Measurements from ENCODE around the gene PLEKHM3.
"Not testable (repeated sequence)": the region's sequence is repeated elsewhere in the genome, so short reads cannot be mapped to it uniquely, and the experiment has no call there.

Gene PLEKHM3

GRCh38 chr2:207949245-207949644 lies 76.1 kb downstream of the PLEKHM3 start:
- not testable (repeated sequence) for FAIRE-seq

- FAIRE-seq = no peak
Measured at GRCh38 chr2:207944979-207945600, 80.2 kb downstream of the PLEKHM3 start.

GRCh38 chr2:207944334-207944733 lies 81.0 kb downstream of the PLEKHM3 start:
- no peak for FAIRE-seq

GRCh38 chr2:207939342-207940108 lies 85.8 kb downstream of the PLEKHM3 start:
- no peak for FAIRE-seq

- FAIRE-seq = no peak
Measured at GRCh38 chr2:207938886-207939285, 86.4 kb downstream of the PLEKHM3 start.

GRCh38 chr2:207938415-207938814 lies 86.9 kb downstream of the PLEKHM3 start:
- FAIRE-seq = no peak

- FAIRE-seq = no peak
Measured at GRCh38 chr2:207937823-207938222, 87.5 kb downstream of the PLEKHM3 start.

- FAIRE-seq = no peak
Measured at GRCh38 chr2:207937253-207937652, 88.1 kb downstream of the PLEKHM3 start.

GRCh38 chr2:207936380-207936779 lies 88.9 kb downstream of the PLEKHM3 start:
- FAIRE-seq = no peak

GRCh38 chr2:207935991-207936370 lies 89.3 kb downstream of the PLEKHM3 start:
- FAIRE-seq = no peak

GRCh38 chr2:207935121-207935990 lies 90.0 kb downstream of the PLEKHM3 start:
- FAIRE-seq = no peak

GRCh38 chr2:207934720-207935119 lies 90.6 kb downstream of the PLEKHM3 start:
- FAIRE-seq = no peak

GRCh38 chr2:207933396-207934065 lies 91.8 kb downstream of the PLEKHM3 start:
- FAIRE-seq = no peak

- FAIRE-seq = no peak
Measured at GRCh38 chr2:207932106-207932505, 93.2 kb downstream of the PLEKHM3 start.

- no peak for FAIRE-seq
Measured at GRCh38 chr2:207930747-207931146, 94.6 kb downstream of the PLEKHM3 start.

- no peak for FAIRE-seq
Measured at GRCh38 chr2:207929923-207930322, 95.4 kb downstream of the PLEKHM3 start.

- FAIRE-seq = no peak
Measured at GRCh38 chr2:207928079-207928478, 97.2 kb downstream of the PLEKHM3 start.

- FAIRE-seq = no peak
Measured at GRCh38 chr2:207926989-207927300, 98.4 kb downstream of the PLEKHM3 start.

GRCh38 chr2:207926133-207926988 lies 99.0 kb downstream of the PLEKHM3 start:
- no peak for FAIRE-seq

GRCh38 chr2:207925601-207926000 lies 99.7 kb downstream of the PLEKHM3 start:
- no peak for FAIRE-seq

- FAIRE-seq = no peak
Measured at GRCh38 chr2:207921606-207922005, 103.7 kb downstream of the PLEKHM3 start.

- FAIRE-seq = no peak
Measured at GRCh38 chr2:207920721-207921120, 104.6 kb downstream of the PLEKHM3 start.

All from A204.1 (cell line).